WTC11 (cell line): Measurements from ENCODE around the gene PHF24.

Experiments
- ATF6 ChIP-seq: sonication (generic); formaldehyde crosslinking; IDR thresholded peaks from 2 replicates; pipeline ENCODE4 v1.8.1; 2023; ENCODE audit warnings: mild to moderate bottlenecking, missing genetic modification reagents
- CTCF ChIP-seq: fragments of 200-600 bp; IDR thresholded peaks from 2 replicates; pipeline ENCODE4 v1.8.0; 2022; ENCODE audit warnings: antibody characterized with exemption
- FOXK1 ChIP-seq: sonication (generic); formaldehyde crosslinking; IDR thresholded peaks from 2 replicates; pipeline ENCODE4 v1.8.0; 2022; ENCODE audit warnings: mild to moderate bottlenecking, moderate library complexity, missing genetic modification reagents
- FOXP1 ChIP-seq: sonication (generic); formaldehyde crosslinking; IDR thresholded peaks from 2 replicates; pipeline ENCODE4 v1.8.0; 2022; ENCODE audit warnings: missing genetic modification reagents, mild to moderate bottlenecking, moderate library complexity, borderline replicate concordance
- IRF2 ChIP-seq: sonication (generic); formaldehyde crosslinking; IDR thresholded peaks from 2 replicates; pipeline ENCODE4 v1.8.0; 2022; ENCODE audit warnings: low read depth, missing genetic modification reagents, borderline replicate concordance
- PREB ChIP-seq: sonication (generic); formaldehyde crosslinking; IDR thresholded peaks from 2 replicates; pipeline ENCODE4 v1.8.1; 2022; ENCODE audit warnings: mild to moderate bottlenecking, missing genetic modification reagents, moderate library complexity, borderline replicate concordance
- STAT6 ChIP-seq: sonication (generic); formaldehyde crosslinking; conservative IDR thresholded peaks from 2 replicates; pipeline ENCODE4 v1.8.1; 2023; ENCODE audit warnings: mild to moderate bottlenecking, low read depth, missing genetic modification reagents, moderate library complexity
- ZNF423 ChIP-seq: fragments of 250-450 bp; sonication (Bioruptor Pico); IDR thresholded peaks from 2 replicates; pipeline ENCODE4 v2.1.2; 2022; ENCODE audit warnings: mild to moderate bottlenecking, moderate library complexity

GRCh38 chr9:34976992-34977391, 18.9 kb downstream of the PHF24 start:
- TF ChIP-seq FOXK1 (CRISPR knock-in tag): no peak
- no peak for TF ChIP-seq IRF2 (CRISPR knock-in tag)
- no peak for TF ChIP-seq ATF6
- no peak for TF ChIP-seq CTCF
- TF ChIP-seq STAT6 (CRISPR knock-in tag): no peak
- TF ChIP-seq PREB (CRISPR knock-in tag): no peak
- no peak for TF ChIP-seq FOXP1 (CRISPR knock-in tag)
- no peak for TF ChIP-seq ZNF423 (CRISPR knock-in tag)
